IMR-90 (cell line): ENCODE data around the gene RYK. TPM values are rescaled to one million over a fixed set of nuclear protein-coding genes. Genes with fewer than 3 reads are reported as not detected.

Source experiments
- ATAC-seq: fragments of 200-7000 bp; cut with Tn5 transposase; 2 replicates; pipeline ENCODE4 v1.9.1; 2020; ENCODE audit warnings: low read depth, mild to moderate bottlenecking, moderate library complexity
- BruUV-seq: library from RNA; stranded (reverse); fragments of 400-500 nt; replicated peaks from 2 replicates; lab custom pipeline; 2021; lab: Mats Ljungman, UMichigan
- CTCF ChIA-PET: fragments of 300-600 bp; formaldehyde crosslinking; extraction: SDS; loops from one replicate; lab custom pipeline; 2021; ENCODE audit warnings: antibody characterized with exemption; lab: Yijun Ruan, JAX
- POLR2A ChIA-PET: fragments of 300-600 bp; sonication (Branson Sonifier 250); formaldehyde crosslinking; loops from one replicate; lab custom pipeline; 2022; ENCODE audit warnings: antibody characterized with exemption; ENCODE audit not compliant: unreplicated experiment; lab: Charles Lee
- DNase-seq: peaks from one replicate; pipeline ENCODE4 v3.0.0; 2013
- H2AFZ ChIP-seq: replicated peaks from 2 replicates; pipeline ENCODE3; 2013; ENCODE audit warnings: low read length, mild to moderate bottlenecking; ENCODE audit not compliant: poor library complexity
- H2AK5ac ChIP-seq: 2 replicates; pipeline ENCODE4 v1.6.1; 2013; ENCODE audit warnings: low read depth, low read length, inconsistent platforms
- H2AK9ac ChIP-seq: replicated peaks from 2 replicates; pipeline ENCODE3; 2013; ENCODE audit warnings: mild to moderate bottlenecking, low read depth, low read length, moderate library complexity; ENCODE audit not compliant: poor library complexity
- H2BK120ac ChIP-seq: 2 replicates; pipeline ENCODE4 v1.6.1; 2013; ENCODE audit warnings: low read depth, low read length, inconsistent platforms
- H2BK15ac ChIP-seq: 3 replicates; pipeline ENCODE4 v1.6.1; 2013; ENCODE audit warnings: low read depth, low read length, inconsistent platforms
- H2BK20ac ChIP-seq: 2 replicates; pipeline ENCODE4 v1.6.1; 2013; ENCODE audit warnings: low read depth, mild to moderate bottlenecking, inconsistent platforms, low read length, moderate library complexity
- H2BK5ac ChIP-seq: 2 replicates; pipeline ENCODE4 v1.6.1; 2013; ENCODE audit warnings: mild to moderate bottlenecking, low read depth, low read length, inconsistent platforms; ENCODE audit not compliant: poor library complexity, severe bottlenecking
- H3K14ac ChIP-seq: replicated peaks from 2 replicates; pipeline ENCODE4 v1.6.1; 2013; ENCODE audit warnings: low read depth, low read length, inconsistent platforms
- H3K18ac ChIP-seq: 2 replicates; pipeline ENCODE4 v1.6.1; 2013; ENCODE audit warnings: low read depth, low read length, control low read depth
- H3K23ac ChIP-seq: 2 replicates; pipeline ENCODE4 v1.6.1; 2013; ENCODE audit warnings: low read depth, low read length, inconsistent platforms
- H3K27ac ChIP-seq: 2 replicates; pipeline ENCODE4 v1.5.1; 2013; ENCODE audit warnings: mild to moderate bottlenecking, control low read depth, low read length; ENCODE audit not compliant: insufficient read depth
- H3K27me3 ChIP-seq: 2 replicates; pipeline ENCODE4 v1.6.1; 2013; ENCODE audit warnings: low read length; ENCODE audit not compliant: control insufficient read depth, insufficient read depth
- H3K36me3 ChIP-seq: 2 replicates; pipeline ENCODE4 v1.6.1; 2013; ENCODE audit warnings: low read length, mixed read lengths; ENCODE audit not compliant: control insufficient read depth, insufficient read depth
- H3K4ac ChIP-seq: 2 replicates; pipeline ENCODE4 v1.6.1; 2013; ENCODE audit warnings: low read depth, low read length, inconsistent platforms
- H3K4me1 ChIP-seq: 2 replicates; pipeline ENCODE4 v1.6.1; 2013; ENCODE audit warnings: low read length, mixed read lengths; ENCODE audit not compliant: control insufficient read depth, insufficient read depth
- H3K4me2 ChIP-seq: 2 replicates; pipeline ENCODE4 v1.6.1; 2013; ENCODE audit warnings: low read depth, mild to moderate bottlenecking, control low read depth, low read length, moderate library complexity
- H3K4me3 ChIP-seq: 2 replicates; pipeline ENCODE4 v1.5.1; 2013; ENCODE audit warnings: low read depth, mild to moderate bottlenecking, control low read depth, low read length, moderate library complexity; ENCODE audit not compliant: insufficient read depth
- H3K56ac ChIP-seq: 2 replicates; pipeline ENCODE4 v1.6.1; 2013; ENCODE audit warnings: low read length, inconsistent platforms; ENCODE audit not compliant: insufficient read depth; ENCODE audit errors: extremely low read depth
- H3K79me1 ChIP-seq, 2 experiments: 2 replicates each; pipeline ENCODE4 v1.6.1; 2013; ENCODE audit warnings: low read length in 2 of 2, inconsistent platforms in 1 of 2, low read depth in 1 of 2
- H3K9ac ChIP-seq: 2 replicates; pipeline ENCODE4 v1.6.1; 2013; ENCODE audit warnings: low read depth, low read length, control low read depth
- H3K9me1 ChIP-seq: 2 replicates; pipeline ENCODE4 v1.6.1; 2013; ENCODE audit warnings: low read length, inconsistent platforms; ENCODE audit not compliant: insufficient read depth
- H3K9me3 ChIP-seq: 2 replicates; pipeline ENCODE4 v1.6.1; 2013; ENCODE audit warnings: low read length; ENCODE audit not compliant: control insufficient read depth, insufficient read depth
- H4K20me1 ChIP-seq: 2 replicates; pipeline ENCODE4 v1.6.1; 2013; ENCODE audit warnings: low read length, inconsistent platforms; ENCODE audit not compliant: insufficient read depth
- H4K5ac ChIP-seq: 2 replicates; pipeline ENCODE4 v1.6.1; 2013; ENCODE audit warnings: mild to moderate bottlenecking, low read depth, low read length, control low read depth
- H4K8ac ChIP-seq, 2 experiments: 2 replicates each; pipeline ENCODE4 v1.6.1; 2013; ENCODE audit warnings: low read depth in 2 of 2, low read length in 2 of 2, control low read depth in 1 of 2, inconsistent platforms in 1 of 2
- H4K91ac ChIP-seq: 2 replicates; pipeline ENCODE4 v1.6.1; 2013; ENCODE audit warnings: low read depth, low read length, inconsistent platforms; ENCODE audit not compliant: insufficient read depth
- BHLHE40 ChIP-seq: fragments of 150-350 bp; IDR thresholded peaks from 2 replicates; pipeline ENCODE4 v1.6.1; 2016; ENCODE audit warnings: mild to moderate bottlenecking, low read depth, low read length
- RFX5 ChIP-seq: IDR thresholded peaks from 2 replicates; pipeline ENCODE4 v1.8.0; 2012; ENCODE audit warnings: low read depth, mild to moderate bottlenecking, low read length, moderate library complexity
- WGBS, 2 experiments: methylation state at CpG; one replicate each; pipeline versions ENCODE4 v1.1.5 to v1.1.7; 2013; ENCODE audit warnings: missing lambda C conversion rate in 2 of 2; ENCODE audit not compliant: insufficient read length in 1 of 2; ENCODE audit errors: extremely low coverage in 2 of 2; 5-methylcytosine and 5-hydroxymethylcytosine counted together
- dilution Hi-C: fragments of 300-500 bp; cut with HindIII; formaldehyde crosslinking; loops from one replicate; pipeline ENCODE4 v1.14.3; 2018; ENCODE audit warnings: low sequenced_read_pairs; ENCODE audit not compliant: unreplicated experiment
- in situ Hi-C: fragments of 300-500 bp; cut with MboI; formaldehyde crosslinking; loops from 3 replicates; pipeline ENCODE4 v1.14.3; 2019; ENCODE audit warnings: low sequenced_read_pairs, inconsistent platforms, mixed read lengths
- intact Hi-C: fragments of 100-400 bp; cut with micrococcal nuclease; formaldehyde crosslinking; loops from 2 replicates; pipeline ENCODE4 v1.10.0; 2022
- polyA plus RNA-seq, 3 experiments: library from polyadenylated mRNA; depleted of rRNA; stranded (reverse); fragments of >200 nt; gene quantifications; 2 replicates each; pipeline ENCODE4 v1.2.3, GENCODE V29; 2012; ENCODE audit warnings: low replicate concordance in 1 of 3
- total RNA-seq: library from RNA; depleted of rRNA; stranded (reverse); fragments of >200 nt; gene quantifications from 2 replicates; pipeline ENCODE4 v1.2.3, GENCODE V29; 2012

Gene RYK
- total and polyA plus RNA-seq, 2 of the 4 experiments (the other 2 are of a cell fraction), result 42.4 to 106 TPM

- POLR2A ChIA-PET, result no interaction called here
- H2BK15ac ChIP-seq, result no peak overlapping the region
- no peak overlapping the region for H3K9ac ChIP-seq
- H4K20me1 ChIP-seq, result no peaks in the 10 kb centered on the region
- H2BK5ac ChIP-seq, result no peak overlapping the region
- H3K23ac ChIP-seq, result no peak overlapping the region
- no peak overlapping the region for H3K4ac ChIP-seq
- TF ChIP-seq BHLHE40 (no peak), RFX5 (no peak)
- H4K8ac ChIP-seq, result no peak overlapping the region
- CTCF ChIA-PET, result no interaction called here
- no peaks in the 10 kb centered on the region for H3K9me3 ChIP-seq
- in situ Hi-C loops (no loop called here), dilution Hi-C loops (no loop called here), intact Hi-C loops (no loop called here)
- no peak overlapping the region for H3K4me3 ChIP-seq
- no peak for ATAC-seq
- BruUV-seq, result no TSS peak
- H3K36me3 ChIP-seq, result peaks cover 31% of the 10 kb centered on the region
- no peaks in the 10 kb centered on the region; the same call in 1 of the 2 replicates for H3K9me1 ChIP-seq
- H3K27me3 ChIP-seq, result no peaks in the 10 kb centered on the region
- H3K79me1 ChIP-seq, result peaks cover 5 to 7% of the 10 kb centered on the region in 2 experiments; a peak in 2 of 4 replicates
- H3K4me2 ChIP-seq, result no peak overlapping the region
- no peak overlapping the region for H3K27ac ChIP-seq
- no peak overlapping the region for H4K91ac ChIP-seq
- DNase-seq, result no peak
- no peak overlapping the region for H2AK9ac ChIP-seq
- no peak overlapping the region for H2BK120ac ChIP-seq
- H2AK5ac ChIP-seq, result no peak overlapping the region
- no peak overlapping the region for H3K18ac ChIP-seq
- no peak overlapping the region for H2AFZ ChIP-seq
- H2BK20ac ChIP-seq, result no peak overlapping the region
- no peak overlapping the region for H3K14ac ChIP-seq
- no peak overlapping the region for H4K5ac ChIP-seq
- no peaks in the 10 kb centered on the region; the same call in 1 of the 2 replicates for H3K4me1 ChIP-seq
- WGBS, 2 experiments, result 94% methylated on average over 12 of the region's 13 CpGs; no CpG with 5 or more reads in 1 of the 2 experiments
- H3K56ac ChIP-seq, result no peak overlapping the region
Observed at GRCh38 chr3:134153761-134154160, 96.9 kb downstream of the RYK start.
